ENCODE results near the gene FALEC.

DNA sequence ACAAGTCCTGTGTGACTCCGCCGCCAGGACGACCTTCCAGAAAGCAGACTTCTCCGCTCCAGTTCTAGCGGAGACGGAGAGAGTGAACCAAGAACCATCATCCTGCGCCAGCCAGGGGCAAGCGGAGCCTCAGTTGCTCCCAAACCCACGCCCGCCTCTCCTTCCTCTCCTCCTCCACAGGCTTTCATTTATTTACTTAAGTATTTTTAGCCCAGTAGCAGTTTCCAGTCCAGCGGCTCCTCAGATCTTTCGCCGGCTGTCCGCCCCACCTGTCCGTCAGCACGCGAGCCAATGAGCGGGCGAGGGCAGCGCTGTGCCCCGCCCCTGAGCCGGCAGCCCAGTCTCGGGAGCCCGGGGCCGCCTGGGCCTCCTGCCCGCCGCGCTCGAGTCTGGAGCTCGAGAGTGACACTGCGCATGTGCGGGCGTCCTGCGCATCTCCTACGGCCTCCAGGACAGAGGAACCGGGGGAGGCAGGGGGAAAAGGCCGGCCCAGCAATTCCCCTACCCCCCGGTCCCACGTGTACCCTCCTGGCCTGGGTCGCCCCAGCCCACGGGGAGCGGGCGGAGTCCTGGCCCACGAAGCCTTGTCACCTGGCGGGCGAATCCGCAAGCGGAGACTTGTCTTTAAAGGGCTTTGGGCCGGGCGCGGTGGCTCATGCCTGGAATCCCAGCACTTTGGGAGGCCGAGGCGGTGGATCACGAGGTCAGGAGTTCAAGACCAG is at the start of gene FALEC:
- TF ChIP-seq, protein P1, sequence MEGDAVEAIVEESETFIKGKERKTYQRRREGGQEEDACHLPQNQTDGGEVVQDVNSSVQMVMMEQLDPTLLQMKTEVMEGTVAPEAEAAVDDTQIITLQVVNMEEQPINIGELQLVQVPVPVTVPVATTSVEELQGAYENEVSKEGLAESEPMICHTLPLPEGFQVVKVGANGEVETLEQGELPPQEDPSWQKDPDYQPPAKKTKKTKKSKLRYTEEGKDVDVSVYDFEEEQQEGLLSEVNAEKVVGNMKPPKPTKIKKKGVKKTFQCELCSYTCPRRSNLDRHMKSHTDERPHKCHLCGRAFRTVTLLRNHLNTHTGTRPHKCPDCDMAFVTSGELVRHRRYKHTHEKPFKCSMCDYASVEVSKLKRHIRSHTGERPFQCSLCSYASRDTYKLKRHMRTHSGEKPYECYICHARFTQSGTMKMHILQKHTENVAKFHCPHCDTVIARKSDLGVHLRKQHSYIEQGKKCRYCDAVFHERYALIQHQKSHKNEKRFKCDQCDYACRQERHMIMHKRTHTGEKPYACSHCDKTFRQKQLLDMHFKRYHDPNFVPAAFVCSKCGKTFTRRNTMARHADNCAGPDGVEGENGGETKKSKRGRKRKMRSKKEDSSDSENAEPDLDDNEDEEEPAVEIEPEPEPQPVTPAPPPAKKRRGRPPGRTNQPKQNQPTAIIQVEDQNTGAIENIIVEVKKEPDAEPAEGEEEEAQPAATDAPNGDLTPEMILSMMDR (conservative IDR thresholded peaks at IDR 0.05; ENCODE audit: low read depth, low read length), result no peak
- TF ChIP-seq EZH2 (IDR thresholded peaks at IDR 0.05; ENCODE audit: borderline replicate concordance, low read depth, low read length, poor library complexity, severe bottlenecking), result no peak
